K562 (cell line): Measurements from ENCODE around the gene KCNA2. TPM values are rescaled to one million over a fixed set of nuclear protein-coding genes. Genes with fewer than 3 reads are reported as not detected.

Source experiments
- ATAC-seq: fragments of 200-7000 bp; cut with Tn5 transposase; 3 replicates; pipeline ENCODE4 v1.9.1; 2020; ENCODE audit warnings: moderate library complexity
- Bru-seq: library from RNA; stranded (reverse); fragments of 400-500 nt; gene quantifications from one replicate; lab custom pipeline; 2021; lab: Mats Ljungman, UMichigan
- BruChase-seq, 2 experiments: library from RNA; stranded (reverse); fragments of 400-500 nt; gene quantifications; one replicate each; lab custom pipeline; 2021; lab: Mats Ljungman, UMichigan
- BruUV-seq: library from RNA; stranded (reverse); fragments of 400-500 nt; replicated peaks from 2 replicates; lab custom pipeline; 2021; lab: Mats Ljungman, UMichigan
- CTCF ChIA-PET: fragments of 300-600 bp; formaldehyde crosslinking; extraction: SDS; loops from one replicate; lab custom pipeline; 2021; ENCODE audit warnings: low intra/inter-chr PET ratio; lab: Yijun Ruan, JAX
- POLR2A ChIA-PET: fragments of 300-600, 350-650 bp; sonication (Branson Sonifier 250); formaldehyde crosslinking; extraction: SDS; loops from one replicate; lab custom pipeline; 2021; ENCODE audit warnings: antibody characterized with exemption, inconsistent platforms; lab: Yijun Ruan, JAX
- DNase-seq, 4 experiments: peaks; one replicate each; pipeline versions ENCODE4 v3.0.0 to v3.0.0-alpha.2; 2011 to 2018; ENCODE audit warnings: low spot score in 3 of 4, mixed read lengths in 3 of 4; ENCODE audit errors: extremely low read depth in 1 of 4
- FAIRE-seq: peaks from 2 replicates; lab custom pipeline; 2011; peaks lifted over from hg19 to GRCh38; lab: Jason Lieb, UNC
- H2AFZ ChIP-seq: 2 replicates; pipeline ENCODE4 v1.6.0; 2011; ENCODE audit warnings: low read depth, low read length, control low read depth, inconsistent platforms
- H3K27ac ChIP-seq: fragments of 200-600 bp; 3 replicates; pipeline ENCODE4 v1.8.0; 2011; ENCODE audit warnings: low read depth, mild to moderate bottlenecking, control low read depth, inconsistent platforms, low read length, moderate library complexity, mixed read lengths; ENCODE audit errors: extremely low read depth
- H3K27me3 ChIP-seq, 2 experiments: fragments of 300-600 bp in 1 of 2; 2 replicates in 1 of 2; 3 replicates in 1 of 2; pipeline versions ENCODE4 v1.6.0 to v1.8.0; 2011; ENCODE audit warnings: inconsistent platforms in 2 of 2, low read length in 2 of 2, mild to moderate bottlenecking in 1 of 2, mixed read lengths in 1 of 2, moderate library complexity in 1 of 2; ENCODE audit not compliant: control insufficient read depth in 2 of 2, insufficient read depth in 2 of 2
- H3K36me3 ChIP-seq: fragments of 300-600 bp; 3 replicates; pipeline ENCODE4 v1.8.0; 2011; ENCODE audit warnings: mild to moderate bottlenecking, low read length, inconsistent platforms; ENCODE audit not compliant: control insufficient read depth, insufficient read depth
- H3K4me1 ChIP-seq, 2 experiments: fragments of 200-600 bp in 1 of 2; replicated peaks in 1 of 2; 2 replicates in 1 of 2; 3 replicates in 1 of 2; pipeline versions ENCODE4 v1.5.1 to v1.8.0; 2011; ENCODE audit warnings: inconsistent platforms in 2 of 2, low read length in 2 of 2, mild to moderate bottlenecking in 1 of 2, mixed read lengths in 1 of 2, moderate library complexity in 1 of 2; ENCODE audit not compliant: control insufficient read depth in 2 of 2, insufficient read depth in 2 of 2
- H3K4me2 ChIP-seq: 2 replicates; pipeline ENCODE4 v1.6.1; 2011; ENCODE audit warnings: low read length, control low read depth, inconsistent platforms, mixed read lengths; ENCODE audit not compliant: insufficient read depth
- H3K4me3 ChIP-seq: fragments of 200-600 bp; sonication (generic), shearing (Covaris generic); 2 replicates; pipeline ENCODE4 v1.5.1; 2016; ENCODE audit warnings: control low read depth, inconsistent platforms
- H3K79me2 ChIP-seq: fragments of 200-600 bp; 3 replicates; pipeline ENCODE4 v1.8.0; 2011; ENCODE audit warnings: low read length, inconsistent platforms; ENCODE audit not compliant: control insufficient read depth, insufficient read depth
- H3K9ac ChIP-seq, 2 experiments: 2 replicates each; pipeline versions ENCODE4 v1.6.0 to v1.6.1; 2011; ENCODE audit warnings: low read depth in 2 of 2, low read length in 2 of 2, control low read depth in 1 of 2, inconsistent platforms in 1 of 2, mild to moderate bottlenecking in 1 of 2, mixed read lengths in 1 of 2; ENCODE audit not compliant: insufficient read depth in 1 of 2
- H3K9me1 ChIP-seq: one replicate; pipeline ENCODE4 v1.6.0; 2011; ENCODE audit warnings: inconsistent platforms, mild to moderate bottlenecking, low read length, moderate library complexity; ENCODE audit not compliant: control insufficient read depth, insufficient read depth
- H3K9me3 ChIP-seq: replicated peaks from 2 replicates; pipeline ENCODE4 v1.5.1; 2011; ENCODE audit warnings: low read depth, low read length, inconsistent platforms; ENCODE audit not compliant: control insufficient read depth, insufficient read depth
- H4K20me1 ChIP-seq: replicated peaks from 2 replicates; pipeline ENCODE4 v1.6.1; 2011; ENCODE audit warnings: low read length, inconsistent platforms, mixed read lengths; ENCODE audit not compliant: control insufficient read depth, insufficient read depth
- CREB3 ChIP-seq: fragments of 450-650 bp; conservative IDR thresholded peaks from 2 replicates; pipeline ENCODE4 v1.6.1; 2016; ENCODE audit warnings: missing genetic modification characterization, low read depth, mild to moderate bottlenecking, missing compliant biosample characterization, moderate library complexity
- E2F4 ChIP-seq: sonication (generic); formaldehyde crosslinking; IDR thresholded peaks from 2 replicates; pipeline ENCODE4 v1.8.0; 2022; ENCODE audit warnings: mild to moderate bottlenecking, low read depth, missing genetic modification reagents
- SIRT6 ChIP-seq: IDR thresholded peaks from one replicate; pipeline ENCODE4 v1.6.1; 2012; ENCODE audit warnings: low read depth, mild to moderate bottlenecking, control low read depth, inconsistent platforms, low read length, moderate library complexity
- WGBS: fragments of 100-300 bp; shearing (Covaris generic); methylation state at CpG from one replicate; pipeline ENCODE4 v1.1.6; 2016; ENCODE audit warnings: low coverage, mixed read lengths; ENCODE audit not compliant: insufficient coverage; ENCODE audit errors: missing lambda C conversion rate; 5-methylcytosine and 5-hydroxymethylcytosine counted together
- in situ Hi-C: fragments of 300-500 bp; cut with MboI; formaldehyde crosslinking; loops from 4 replicates; pipeline ENCODE4 v1.15.0; 2018; ENCODE audit warnings: inconsistent platforms, mixed read lengths
- intact Hi-C: fragments of 100-400 bp; cut with micrococcal nuclease; formaldehyde crosslinking; loops from 2 replicates; pipeline ENCODE4 v1.14.2; 2022
- long read RNA-seq, 3 experiments: library from polyadenylated mRNA in 2 of 3; library from RNA in 1 of 3; unstranded in 2 of 3; stranded (forward) in 1 of 3; transcript quantifications; one replicate each; pipeline ENCODE4 v2.0.0, GENCODE V29; 2019 to 2022
- polyA minus RNA-seq, 3 experiments: library from RNA; depleted of rRNA, polyadenylated mRNA; stranded (reverse); fragments of >200 nt; gene quantifications; 2 replicates each; pipeline ENCODE4 v1.2.3, GENCODE V29; 2011
- polyA plus RNA-seq, 8 experiments: library from polyadenylated mRNA; depleted of rRNA in 4 of 8; stranded (reverse) in 5 of 8; unstranded in 3 of 8; fragments of >200 nt; fragmentation: Nextera tagmentation in 2 of 8; fragmentation: Illumina TruSeq in 1 of 8; extraction: Ambion mirVana in 2 of 8; extraction: Trizol in 1 of 8; gene quantifications; 2 replicates each; pipeline versions ENCODE4 v1.2.1 to v1.2.3, GENCODE V29; 2011 to 2014; ENCODE audit warnings: inconsistent platforms in 1 of 8, missing spikeins in 1 of 8
- total RNA-seq, 7 experiments: library from RNA; depleted of rRNA in 6 of 7; stranded (reverse); fragments of >200 nt in 6 of 7; fragmentation: Illumina TruSeq in 2 of 7; extraction: Trizol in 2 of 7; gene quantifications; 2 replicates each; pipeline versions ENCODE4 v1.2.1 to v1.2.3, GENCODE V29; 2011 to 2021; ENCODE audit warnings: low replicate concordance in 1 of 7
- TF ChIP-seq, protein P1 (sequence below): sonication (generic); formaldehyde crosslinking; IDR thresholded peaks from 2 replicates; pipeline ENCODE4 v1.8.1; 2022; ENCODE audit warnings: missing genetic modification reagents

The KCNA2 gene
- total RNA-seq (2011; cell fraction: chromatin; rRNA removed; ENCODE audit: low replicate concordance) = not detected in 2 replicates
- total RNA-seq (2011; cell fraction: nucleolus; rRNA removed) = not detected in 2 replicates
- total RNA-seq (2011; cell fraction: nucleoplasm; rRNA removed) = not detected in 2 replicates
- total RNA-seq (2014; rRNA removed) (not detected in 2 replicates), total RNA-seq (2014; rRNA removed; fragmentation: Illumina TruSeq; extraction: Trizol) (not detected in 2 replicates), total RNA-seq (2015; rRNA removed; fragmentation: Illumina TruSeq; extraction: Trizol) (not detected in 2 replicates), total RNA-seq (2021) (not detected in 2 replicates), polyA plus RNA-seq (2011; rRNA removed) (not detected in 2 replicates), polyA plus RNA-seq (2014; fragmentation: Illumina TruSeq; extraction: Trizol) (not detected in 2 replicates), polyA plus RNA-seq (2014; fragmentation: Nextera tagmentation; extraction: Ambion mirVana) (not detected), polyA plus RNA-seq (2014; rRNA removed) (not detected in 2 replicates), polyA minus RNA-seq (2011; rRNA and poly(A)+ RNA removed) (not detected in 2 replicates), Bru-seq, nascent RNA (not detected), BruChase-seq, experiment 1, labeled RNA remaining after a 2-hour chase (not detected), BruChase-seq, experiment 2, labeled RNA remaining after a 6-hour chase (not detected)
- not detected in 2 replicates for polyA plus RNA-seq (2011; cell fraction: cytosol; rRNA removed)
- not detected in 2 replicates for polyA plus RNA-seq (2011; cell fraction: nucleus; rRNA removed)
- not detected in 2 replicates for polyA plus RNA-seq (2012)
- not detected in 2 replicates for polyA minus RNA-seq (2011; cell fraction: cytosol; rRNA and poly(A)+ RNA removed)
- polyA minus RNA-seq (2011; cell fraction: nucleus; rRNA and poly(A)+ RNA removed) = not detected in 2 replicates
- long read RNA-seq, experiment 1 = 0 reads
- long read RNA-seq, experiment 2 = 0 reads
- long read RNA-seq, experiment 3 = 0 reads

DNA sequence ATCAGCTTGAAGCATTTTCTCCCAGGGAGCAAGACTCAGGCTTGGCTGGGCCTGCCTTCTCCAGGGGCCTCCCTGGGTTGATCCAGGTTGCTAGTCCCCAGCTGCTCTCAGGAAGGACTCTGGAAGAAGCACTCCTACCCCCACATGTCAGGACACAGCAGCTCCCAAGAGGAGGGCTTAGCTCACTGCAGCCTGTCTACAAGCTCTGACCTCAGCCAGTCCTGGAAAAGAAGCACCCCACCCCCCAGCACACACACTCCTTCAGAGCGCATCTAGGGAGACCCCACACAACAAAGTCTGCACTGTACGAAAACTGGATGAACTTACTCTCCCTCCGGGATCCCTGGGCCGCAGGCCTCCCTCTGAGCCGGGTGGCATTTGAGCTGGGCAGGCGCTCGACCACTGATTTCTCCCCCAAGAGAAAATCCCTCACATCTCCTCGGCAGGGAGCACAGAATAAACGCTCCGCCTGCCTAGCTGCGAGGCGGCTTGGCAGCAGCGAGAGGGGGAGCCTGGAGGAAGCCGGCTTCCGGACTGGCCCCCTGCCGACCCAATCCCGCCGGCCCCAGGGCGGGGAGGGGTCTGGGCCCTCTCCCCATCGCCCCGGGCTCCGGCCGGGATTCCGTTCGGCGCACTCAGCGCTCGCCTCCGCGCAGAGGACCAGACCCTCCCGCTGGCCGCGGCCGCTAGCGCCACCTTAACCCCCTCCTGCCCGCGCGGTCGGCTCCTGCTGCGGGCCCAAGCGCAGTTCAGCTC is at the start of gene KCNA2:
Gene KCNA2 (minus strand): TSS at position 458 of the 756 bp plus-strand sequence. CDS start 1,576 bp downstream, outside the sequence.
- CTCF ChIA-PET = no interaction called here
- POLR2A ChIA-PET = interaction anchor here (0.6 to 1.2 kb wide), 4 partner anchors 11 to 285 kb away, joined by 3 to 5 read pairs (median 4); no protein-coding TSS in a partner anchor
- H3K9me1 ChIP-seq = no peaks in the 10 kb centered on the region
- no peak within 1 kb of the TSS for H3K4me2 ChIP-seq
- H3K9ac ChIP-seq = no peak within 1 kb of the TSS
- ATAC-seq (peak; percentile 36; the same call in 1 of the 3 replicates), DNase-seq (no peak), FAIRE-seq (no peak)
- H3K9me3 ChIP-seq = no peaks in the 10 kb centered on the region
- BruUV-seq = no TSS peak
- peaks cover 67 to 74% of the 10 kb centered on the region in 2 experiments for H3K27me3 ChIP-seq
- in situ Hi-C loops (no loop called here), intact Hi-C loops (no loop called here)
- H3K27ac ChIP-seq = no peak within 1 kb of the TSS
- H3K4me3 ChIP-seq = no peak within 1 kb of the TSS
- no peaks in the 10 kb centered on the region for H3K79me2 ChIP-seq
- no peaks in the 10 kb centered on the region for H3K36me3 ChIP-seq
- no peak within 1 kb of the TSS for H2AFZ ChIP-seq
- peaks cover 0 to 12% of the 10 kb centered on the region in 2 experiments; a peak in 1 of 5 replicates for H3K4me1 ChIP-seq
- H4K20me1 ChIP-seq = peaks cover 14% of the 10 kb centered on the region; the same call in 1 of the 2 replicates
- 1% methylated on average over 35 of the region's 41 CpGs for WGBS
- TF ChIP-seq E2F4 (CRISPR knock-in tag) (no peak), CREB3 (tag) (no peak), SIRT6 (no peak)
- TF ChIP-seq, protein P1, sequence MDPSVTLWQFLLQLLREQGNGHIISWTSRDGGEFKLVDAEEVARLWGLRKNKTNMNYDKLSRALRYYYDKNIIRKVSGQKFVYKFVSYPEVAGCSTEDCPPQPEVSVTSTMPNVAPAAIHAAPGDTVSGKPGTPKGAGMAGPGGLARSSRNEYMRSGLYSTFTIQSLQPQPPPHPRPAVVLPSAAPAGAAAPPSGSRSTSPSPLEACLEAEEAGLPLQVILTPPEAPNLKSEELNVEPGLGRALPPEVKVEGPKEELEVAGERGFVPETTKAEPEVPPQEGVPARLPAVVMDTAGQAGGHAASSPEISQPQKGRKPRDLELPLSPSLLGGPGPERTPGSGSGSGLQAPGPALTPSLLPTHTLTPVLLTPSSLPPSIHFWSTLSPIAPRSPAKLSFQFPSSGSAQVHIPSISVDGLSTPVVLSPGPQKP = no peak
